Epithelial cell of esophagus (primary cell): ENCODE measurements around the gene ELF2.
"Not testable (repeated sequence)": the region's sequence is repeated elsewhere in the genome, so short reads cannot be mapped to it uniquely, and the experiment has no call there.

Experiments
- DNase-seq: peaks from one replicate; pipeline ENCODE4 v3.0.0; 2010; ENCODE audit warnings: low read depth
- H3K4me3 ChIP-seq: 2 replicates; pipeline ENCODE4 v1.5.1; 2011; ENCODE audit warnings: mild to moderate bottlenecking, low read length, control low read depth
- TF ChIP-seq, protein P1 (sequence below): IDR thresholded peaks from 2 replicates; pipeline ENCODE4 v1.5.1; 2011; ENCODE audit warnings: low read depth, mild to moderate bottlenecking, low read length, control low read depth, inconsistent platforms; ENCODE audit not compliant: insufficient read depth; ENCODE audit errors: missing control alignments

The ELF2 gene

DNA sequence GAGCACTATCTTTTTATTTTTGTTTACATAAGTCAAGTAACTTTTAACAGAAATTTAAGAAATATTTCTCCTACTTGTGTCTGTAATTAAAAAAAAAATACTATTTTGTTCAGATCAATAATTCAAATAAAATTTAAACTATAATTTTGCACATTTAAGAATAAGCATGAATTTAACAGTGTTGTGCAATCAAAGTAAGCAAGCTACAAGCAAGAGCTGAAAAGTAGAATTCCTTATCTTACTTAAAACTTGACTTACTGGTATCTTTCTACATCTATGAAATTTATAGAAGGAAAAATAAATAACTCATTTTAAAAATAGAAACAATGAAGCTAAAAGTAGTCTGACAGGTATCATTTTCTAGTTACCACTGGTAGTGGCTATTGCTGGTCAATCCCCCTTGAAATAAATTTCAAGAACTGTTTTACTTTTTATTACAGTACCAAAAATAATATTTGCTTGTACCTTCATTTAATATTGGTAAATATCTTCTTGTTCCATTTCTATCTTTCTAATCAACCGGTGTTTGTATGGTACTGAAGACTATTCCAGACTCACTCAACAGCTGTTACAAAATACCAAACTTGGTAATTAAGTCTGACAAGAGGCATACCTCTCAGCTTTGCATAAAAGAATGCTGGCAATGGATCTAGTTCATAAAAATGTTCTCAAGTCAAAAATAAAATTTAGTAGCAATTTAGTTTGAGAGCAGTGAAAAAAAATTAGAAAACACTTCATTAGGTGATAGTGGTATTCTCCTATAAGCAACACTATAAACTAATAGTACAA lies 99.3 kb downstream of the ELF2 start:
- TF ChIP-seq, protein P1, sequence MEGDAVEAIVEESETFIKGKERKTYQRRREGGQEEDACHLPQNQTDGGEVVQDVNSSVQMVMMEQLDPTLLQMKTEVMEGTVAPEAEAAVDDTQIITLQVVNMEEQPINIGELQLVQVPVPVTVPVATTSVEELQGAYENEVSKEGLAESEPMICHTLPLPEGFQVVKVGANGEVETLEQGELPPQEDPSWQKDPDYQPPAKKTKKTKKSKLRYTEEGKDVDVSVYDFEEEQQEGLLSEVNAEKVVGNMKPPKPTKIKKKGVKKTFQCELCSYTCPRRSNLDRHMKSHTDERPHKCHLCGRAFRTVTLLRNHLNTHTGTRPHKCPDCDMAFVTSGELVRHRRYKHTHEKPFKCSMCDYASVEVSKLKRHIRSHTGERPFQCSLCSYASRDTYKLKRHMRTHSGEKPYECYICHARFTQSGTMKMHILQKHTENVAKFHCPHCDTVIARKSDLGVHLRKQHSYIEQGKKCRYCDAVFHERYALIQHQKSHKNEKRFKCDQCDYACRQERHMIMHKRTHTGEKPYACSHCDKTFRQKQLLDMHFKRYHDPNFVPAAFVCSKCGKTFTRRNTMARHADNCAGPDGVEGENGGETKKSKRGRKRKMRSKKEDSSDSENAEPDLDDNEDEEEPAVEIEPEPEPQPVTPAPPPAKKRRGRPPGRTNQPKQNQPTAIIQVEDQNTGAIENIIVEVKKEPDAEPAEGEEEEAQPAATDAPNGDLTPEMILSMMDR, result no peak
- H3K4me3 ChIP-seq, result no peak overlapping the region

DNA sequence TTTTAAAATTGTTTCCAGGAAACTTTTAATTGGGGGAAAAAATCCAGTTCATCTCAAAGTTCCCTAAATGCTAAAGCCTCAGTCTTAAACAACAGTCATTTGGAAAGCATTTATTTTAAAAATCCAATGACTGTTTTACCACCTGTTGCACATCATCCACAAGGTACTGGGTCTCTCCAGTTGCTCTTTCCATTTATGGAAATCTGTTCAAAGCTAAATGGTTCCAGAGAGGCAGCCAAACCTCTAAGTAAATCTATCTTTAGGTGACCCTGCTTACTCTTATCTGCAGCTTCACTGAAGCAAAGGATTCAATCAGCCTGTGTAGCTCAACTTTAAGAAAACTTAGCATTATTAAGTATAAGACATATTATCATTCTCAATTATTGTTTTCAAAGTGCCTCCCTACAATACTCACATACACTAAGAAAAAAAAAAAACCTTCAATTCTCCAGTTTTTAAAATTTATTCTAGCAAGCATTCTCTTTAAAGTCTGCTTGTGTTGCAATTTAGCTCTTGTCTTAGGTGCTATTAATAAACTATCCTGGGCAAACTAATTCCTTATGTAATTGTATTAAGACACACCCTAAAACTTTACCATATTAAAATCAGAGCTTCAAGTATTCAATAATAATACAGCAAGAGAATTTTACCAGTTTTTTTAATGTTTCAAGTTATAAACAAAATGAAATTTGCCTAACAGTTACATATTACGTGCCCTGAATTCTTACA lies 100.8 kb downstream of the ELF2 start:
- no peak for DNase-seq
- H3K4me3 ChIP-seq, result no peak overlapping the region
- TF ChIP-seq, protein P1, result no peak

More for the DNA sequence above, 99.3 kb downstream of the ELF2 start:
- no peak for DNase-seq

DNA sequence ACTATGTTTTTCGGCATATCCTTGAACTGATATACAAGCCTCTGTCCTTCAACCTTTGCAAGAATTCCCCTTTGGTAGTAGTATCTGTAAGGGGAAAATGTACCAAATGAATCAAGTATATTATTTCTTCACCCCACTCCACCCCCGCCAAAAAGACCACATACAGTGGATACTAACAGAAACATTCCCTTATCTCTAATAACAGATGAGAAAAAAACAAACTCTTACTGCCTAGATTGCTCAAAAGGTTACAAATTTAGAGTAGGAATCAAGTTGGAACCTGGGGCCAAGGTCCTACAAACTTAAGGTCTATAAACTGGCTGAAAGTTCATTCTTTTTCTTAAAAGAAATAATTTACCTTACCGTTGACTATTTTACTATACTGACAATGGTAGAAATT lies 116.4 kb downstream of the ELF2 start:
- no peak for DNase-seq
- H3K4me3 ChIP-seq, result no peak overlapping the region
- TF ChIP-seq, protein P1, result no peak

DNA sequence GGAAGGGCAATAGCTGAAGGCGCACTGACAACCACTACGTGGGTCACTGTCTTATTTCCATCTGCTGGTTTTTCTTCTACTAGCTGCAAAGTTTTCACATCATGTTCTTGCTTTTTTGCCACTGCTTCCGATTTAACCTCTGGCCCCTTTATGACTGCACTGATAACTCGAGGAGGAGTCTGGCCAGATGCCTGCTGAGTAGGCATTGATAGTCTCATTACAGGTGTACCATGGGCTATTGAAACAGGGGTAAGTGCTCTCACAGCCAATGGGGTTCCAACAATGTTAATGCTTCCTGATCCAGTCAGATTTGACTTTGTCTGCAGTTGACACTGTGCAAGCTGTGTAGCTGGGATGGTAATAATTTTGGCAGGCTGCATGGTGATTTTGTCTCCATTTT lies 118.0 kb downstream of the ELF2 start:
- DNase-seq, H3K4me3 ChIP-seq: not testable (repeated sequence)

DNA sequence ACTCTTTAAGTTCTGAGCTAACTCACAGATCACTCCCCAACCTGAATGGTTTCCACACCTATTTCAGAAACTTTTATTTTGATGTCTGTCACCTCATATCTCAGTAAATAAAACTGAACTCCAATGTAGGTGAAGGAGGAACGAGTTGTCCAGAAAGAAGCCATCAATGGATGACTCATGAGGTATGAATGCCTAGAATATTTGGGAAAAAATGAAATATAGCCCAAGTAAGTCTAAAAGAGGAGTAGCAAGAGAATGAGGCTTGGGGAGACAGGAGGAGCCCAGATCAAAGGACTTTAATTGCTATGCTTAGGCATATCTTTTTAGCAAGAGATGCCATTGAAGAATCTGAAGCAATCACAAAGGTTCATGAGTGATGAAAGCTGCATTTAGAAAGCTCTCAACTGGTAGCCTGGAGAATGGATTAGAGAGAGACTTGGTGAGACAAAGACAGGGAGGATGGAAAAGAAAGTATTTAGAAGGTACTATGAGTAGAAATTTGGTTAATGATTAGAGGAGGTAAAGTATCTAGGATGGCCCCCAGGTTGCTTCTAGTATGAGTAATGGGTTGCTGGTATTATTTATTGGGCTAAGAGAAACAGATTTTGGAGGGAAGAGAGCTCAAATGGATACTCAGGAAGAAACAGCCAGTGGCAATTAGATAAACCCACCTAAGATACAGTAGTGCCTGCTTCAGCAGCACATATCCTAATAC lies 122.1 kb downstream of the ELF2 start:
- DNase-seq, result no peak
- no peak overlapping the region for H3K4me3 ChIP-seq
- TF ChIP-seq, protein P1, result no peak

DNA sequence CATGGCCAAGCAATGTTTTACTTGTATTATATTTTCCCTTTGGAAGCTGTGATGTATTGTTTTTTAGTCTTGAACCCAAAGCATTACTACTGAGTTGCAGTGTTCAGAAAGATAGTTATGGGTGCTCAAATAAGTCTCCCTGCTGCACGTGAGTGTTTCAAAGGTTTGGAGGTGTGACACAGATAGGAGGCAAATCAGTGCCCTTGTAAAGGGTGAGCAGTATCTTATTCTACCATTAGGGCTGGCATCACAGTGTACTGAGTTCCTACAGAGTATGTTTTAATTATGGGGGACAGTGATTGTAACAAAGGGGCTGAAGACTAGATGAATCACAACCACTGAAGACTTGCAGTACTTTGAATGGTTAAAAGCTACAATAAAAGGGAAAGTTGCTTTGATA lies 123.1 kb downstream of the ELF2 start:
- H3K4me3 ChIP-seq, result no peak overlapping the region
- no peak for DNase-seq
- TF ChIP-seq, protein P1, result no peak

DNA sequence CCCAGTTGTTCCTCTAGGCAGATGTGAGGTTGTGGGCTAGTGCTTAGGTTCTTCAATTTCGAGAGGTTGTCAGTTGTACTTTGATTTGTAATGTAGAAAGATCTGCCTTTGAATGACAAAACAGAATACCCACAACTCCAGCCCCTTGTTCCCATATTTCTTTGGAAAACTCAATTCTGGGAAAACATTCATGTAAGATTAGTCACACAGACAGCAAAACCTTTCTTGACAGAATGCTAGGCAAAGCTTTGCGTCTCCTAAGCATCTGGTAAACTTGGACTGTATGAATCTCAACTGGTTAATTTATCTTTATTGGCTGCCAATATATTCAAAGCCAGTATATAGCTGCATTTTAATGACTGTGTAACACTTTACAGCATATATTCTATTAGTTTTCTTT lies 126.6 kb downstream of the ELF2 start:
- TF ChIP-seq, protein P1, result no peak
- DNase-seq, result no peak

More for the DNA sequence above, 126.6 kb downstream of the ELF2 start:
- H3K4me3 ChIP-seq, result no peak overlapping the region
